Stimulated activated CD4-positive, alpha-beta T cell treated with anti-CD3 and anti-CD28 coated beads, Interleukin-4, amount 100 ng/mL, for 1 hour (primary cell): ENCODE measurements around the gene SNX27.

ENCODE experiments used
- DNase-seq: peaks from one replicate; pipeline ENCODE4 v3.0.0-alpha.2; 2020

Gene SNX27

DNA sequence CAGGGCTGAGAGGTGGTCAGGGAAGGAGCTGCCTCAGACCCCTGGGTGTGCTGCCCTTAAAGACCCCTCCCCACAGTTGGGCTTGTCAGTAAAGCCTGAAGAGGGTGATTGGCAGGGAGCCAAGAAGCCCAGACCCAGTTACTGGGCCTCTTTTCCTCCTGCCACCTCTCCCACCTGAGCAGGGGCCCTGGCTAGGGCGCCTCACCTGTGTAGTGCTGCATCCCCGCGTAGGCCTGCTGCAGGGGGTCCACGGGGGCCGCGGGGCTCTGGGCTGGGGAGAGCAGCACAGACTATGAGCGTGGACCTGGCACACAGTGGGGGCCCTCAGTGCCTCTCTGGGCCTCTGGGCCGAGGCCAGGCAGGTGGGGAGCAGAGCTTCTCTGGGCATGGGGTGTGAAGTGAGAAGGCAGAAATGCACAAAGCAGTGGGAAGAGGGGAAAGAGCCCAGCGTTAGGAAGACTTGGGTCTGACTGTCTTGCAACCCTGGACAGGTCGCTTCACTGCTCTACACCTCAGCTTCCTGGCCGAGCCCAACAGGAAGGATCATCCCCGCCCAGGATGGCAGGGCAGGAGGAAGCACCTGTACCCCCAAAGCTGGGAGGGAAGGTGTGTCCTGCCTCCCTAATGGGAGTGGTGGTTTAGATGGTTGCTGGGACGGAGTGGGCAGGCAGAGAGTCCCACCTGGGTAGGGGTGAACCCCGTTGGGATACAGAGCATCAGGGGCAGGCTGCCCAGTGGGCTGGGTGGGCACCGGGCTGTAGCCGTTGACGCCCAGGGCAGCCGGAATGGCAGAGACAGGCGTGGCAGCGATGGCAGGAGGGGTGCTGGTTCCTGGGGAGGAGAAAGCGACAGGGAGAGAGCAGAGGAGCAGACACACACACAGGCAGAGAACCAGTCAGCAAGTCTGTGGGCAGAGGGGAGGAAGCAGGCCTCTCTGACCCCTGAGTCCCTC is 94.9 kb downstream of the SNX27 start:
- DNase-seq: no peak

DNA sequence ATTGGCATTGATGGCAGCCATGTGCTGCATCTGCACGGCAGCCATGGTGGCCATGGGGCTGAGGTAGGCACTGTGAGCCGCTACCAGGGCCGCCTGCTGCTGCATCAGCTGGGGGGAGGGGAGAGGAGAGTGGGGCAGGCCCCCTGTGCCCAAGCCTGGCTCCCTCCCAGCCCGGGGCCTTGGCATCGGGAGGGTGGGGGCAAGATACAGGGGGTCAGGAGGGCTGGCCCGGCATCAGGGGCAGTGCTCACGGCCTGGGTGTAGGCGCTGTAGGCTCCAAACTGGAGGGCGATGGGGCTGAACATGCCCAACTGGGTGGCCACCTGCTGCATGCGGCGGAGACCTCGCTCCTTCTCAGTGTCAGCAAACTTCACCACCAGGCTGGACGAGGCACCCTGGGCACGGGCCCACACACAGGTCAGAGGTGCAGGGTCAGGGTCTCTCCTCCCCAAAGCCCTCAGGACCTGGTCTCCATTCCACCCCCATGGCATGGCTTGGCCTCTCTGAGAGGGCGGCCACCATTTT is 95.8 kb downstream of the SNX27 start:
- no peak for DNase-seq

DNA sequence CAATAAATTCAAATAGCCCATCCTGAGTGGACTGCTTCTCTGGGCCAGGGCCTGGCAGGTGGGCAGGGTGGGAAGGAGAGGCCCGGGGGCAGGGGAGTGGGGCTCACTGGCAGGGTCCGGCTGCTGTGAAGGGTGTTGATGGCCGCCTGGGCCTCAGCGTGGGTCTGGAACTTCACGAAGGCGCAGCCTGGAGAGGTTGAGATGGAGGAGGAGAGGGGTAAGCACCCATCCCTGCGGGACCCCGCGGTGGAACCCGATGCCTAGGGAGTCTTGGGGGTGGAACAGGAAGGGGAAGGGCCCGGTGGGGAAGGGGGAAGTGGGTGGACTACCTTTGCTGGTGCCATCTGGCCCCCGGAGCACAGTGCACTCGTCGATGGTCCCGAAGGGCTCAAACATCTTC is 97.0 kb downstream of the SNX27 start:
- DNase-seq: no peak

DNA sequence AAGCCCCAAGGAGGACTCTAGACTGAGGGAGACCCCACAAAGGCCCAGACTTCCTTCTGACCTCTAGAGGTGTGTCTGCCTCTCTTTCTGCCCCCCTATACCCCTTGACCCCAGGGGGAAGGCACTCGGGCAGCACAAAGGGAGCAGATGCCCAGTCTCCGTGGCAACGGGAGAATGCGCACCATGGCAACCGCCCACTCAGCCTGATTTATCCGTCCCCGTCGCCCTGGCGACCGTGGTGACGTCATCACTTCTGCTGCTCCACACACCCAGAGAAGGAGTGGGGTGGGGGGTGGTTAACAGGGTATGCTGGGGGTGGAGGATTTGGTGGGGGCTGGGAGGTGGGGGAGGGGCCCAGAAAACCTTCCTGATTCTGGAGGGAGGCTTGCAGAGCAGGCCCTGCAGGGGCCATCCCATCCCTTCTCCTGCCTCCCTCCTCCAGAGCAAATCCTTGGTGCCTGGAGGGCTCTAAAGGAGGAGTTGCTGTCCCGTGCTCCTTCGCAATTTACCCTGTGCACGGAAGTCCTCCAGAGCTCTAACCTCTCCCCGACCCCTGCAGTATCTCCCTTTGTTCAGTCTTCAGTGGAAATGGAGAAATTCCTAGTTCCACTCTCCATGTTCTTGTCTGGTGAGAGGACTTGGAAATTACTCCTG is 98.5 kb downstream of the SNX27 start:
- DNase-seq: peak; percentile 33

DNA sequence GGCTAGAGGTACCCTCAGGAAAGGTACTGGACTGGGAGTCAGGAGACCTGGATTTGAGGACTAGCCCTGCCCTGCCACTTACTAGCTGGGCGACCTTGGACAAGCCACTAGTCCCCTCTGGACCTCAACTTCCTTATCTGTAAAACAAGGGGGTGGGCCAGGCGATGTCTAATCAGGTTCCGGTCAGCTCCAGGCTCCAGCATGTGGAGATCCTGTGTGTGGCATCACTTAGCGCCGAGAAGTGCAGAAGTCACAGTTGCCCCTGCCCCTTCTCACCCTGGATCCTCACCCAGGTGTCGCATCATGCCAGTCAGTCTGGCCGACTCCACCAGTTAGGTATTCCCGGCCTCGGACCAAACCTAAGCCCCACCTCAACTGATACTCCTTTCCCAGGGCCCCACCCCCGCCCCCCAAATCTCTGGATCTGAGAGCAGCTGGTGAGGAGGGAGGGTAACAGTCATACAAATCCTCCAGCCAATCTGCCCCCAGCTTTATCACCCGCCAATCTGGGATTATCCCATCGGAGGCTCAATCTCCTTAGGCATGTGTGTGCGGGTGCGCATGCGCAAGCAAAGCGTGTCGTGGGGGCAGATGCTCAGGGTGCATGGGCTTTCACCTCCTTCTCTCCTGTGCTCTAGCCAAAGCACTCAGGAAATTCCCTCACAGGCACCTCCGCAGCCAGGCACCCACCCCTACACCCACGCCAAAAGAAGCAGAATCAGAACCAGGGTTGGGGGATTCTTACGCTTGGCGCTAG is 99.4 kb downstream of the SNX27 start:
- DNase-seq: no peak

DNA sequence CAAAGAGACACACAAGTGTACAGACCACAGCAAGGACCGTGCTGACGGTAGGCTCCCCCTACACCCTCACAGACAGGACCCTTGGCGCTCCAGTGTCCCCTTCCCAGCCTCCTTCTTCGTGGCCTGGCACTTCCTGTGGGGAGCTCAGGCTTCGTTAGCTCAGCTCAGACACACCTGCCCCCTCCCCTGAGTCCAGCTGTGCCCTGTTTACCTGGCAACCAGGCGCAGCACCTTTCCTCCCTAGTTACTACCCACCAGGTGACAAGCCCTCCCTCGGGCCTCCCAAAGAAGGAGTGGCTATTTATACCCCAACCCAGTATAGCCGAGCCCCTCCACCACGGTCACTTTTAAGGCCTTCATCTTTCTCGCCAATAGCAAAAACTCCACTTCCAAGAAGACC is 100.1 kb downstream of the SNX27 start:
- no peak for DNase-seq

DNA sequence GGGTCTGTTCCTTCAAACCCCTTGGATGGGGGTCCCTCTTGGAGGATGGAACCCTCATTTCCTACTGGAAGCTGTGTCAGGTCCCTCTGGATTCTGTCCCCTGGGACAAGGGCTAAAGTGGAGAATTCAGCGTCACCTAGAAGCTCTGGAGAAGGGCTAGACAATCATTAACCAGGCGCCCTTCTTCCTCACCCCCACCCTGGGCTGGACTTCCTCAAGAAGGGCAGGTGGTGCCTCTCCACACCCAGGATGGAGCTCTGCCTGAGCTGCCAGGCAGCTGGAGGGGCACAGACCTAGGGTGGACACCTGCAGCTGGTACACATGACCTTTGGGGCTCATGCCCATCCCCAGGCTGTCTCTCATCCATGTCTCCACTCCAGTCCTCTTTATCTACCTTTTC is 101.2 kb downstream of the SNX27 start:
- no peak for DNase-seq

- DNase-seq: no peak
Observed at GRCh38 chr1:151713874-151714273, 102.0 kb downstream of the SNX27 start.

DNA sequence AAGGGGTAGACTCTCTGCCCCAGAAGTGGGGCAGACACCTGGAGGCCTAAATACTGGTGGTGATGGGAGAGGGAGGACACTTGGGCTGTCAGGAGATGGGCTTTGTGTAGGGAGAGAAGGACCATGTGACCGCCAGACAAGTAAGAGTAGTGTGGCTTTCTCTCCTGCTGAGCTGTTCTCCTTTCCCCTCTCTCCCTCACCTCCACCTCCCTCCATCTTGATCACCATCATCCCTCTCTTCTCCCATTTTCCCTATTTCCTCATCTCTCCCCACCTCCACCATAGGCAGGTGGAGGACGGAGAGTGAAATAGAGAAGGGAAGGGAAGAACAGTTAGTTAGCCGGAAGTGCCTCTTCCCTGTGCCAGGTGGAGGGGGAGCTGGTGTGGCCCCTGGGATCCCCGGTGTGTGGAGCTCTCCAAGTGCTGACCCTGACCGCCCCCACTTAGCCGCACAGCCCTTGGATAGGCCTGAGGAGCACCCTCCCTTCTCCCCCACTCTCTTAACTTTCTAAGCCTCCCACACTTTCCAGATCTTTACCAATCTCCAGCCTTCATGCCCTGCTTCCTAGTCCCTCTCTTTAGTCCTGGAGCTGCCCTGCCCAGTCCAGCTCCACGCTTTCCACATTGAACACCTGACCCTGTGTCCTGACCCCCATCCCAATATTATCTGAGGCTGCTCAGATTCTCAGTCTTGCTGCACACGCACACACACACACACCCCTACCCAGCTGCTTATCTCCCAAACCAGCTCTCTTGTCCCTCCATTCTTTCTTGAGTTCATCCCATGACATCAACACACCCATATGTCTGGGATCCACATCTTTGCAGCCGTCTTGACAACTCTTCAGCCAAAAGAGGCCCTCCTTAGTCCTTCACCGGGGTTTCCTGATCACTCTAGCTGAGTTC is 103.2 kb downstream of the SNX27 start:
- no peak for DNase-seq

GRCh38 chr1:151715726-151716404 is 104.0 kb downstream of the SNX27 start:
- no peak for DNase-seq

GRCh38 chr1:151716405-151716762 is 104.5 kb downstream of the SNX27 start:
- DNase-seq: no peak

- DNase-seq: peak; percentile 21
Observed at GRCh38 chr1:151716771-151717631, 105.2 kb downstream of the SNX27 start, which contains the start of gene CELF3. Gene CELF3, minus strand, starts transcription at chr1:151716803. Its CDS starts 783 bp downstream, at chr1:151716020.

DNA sequence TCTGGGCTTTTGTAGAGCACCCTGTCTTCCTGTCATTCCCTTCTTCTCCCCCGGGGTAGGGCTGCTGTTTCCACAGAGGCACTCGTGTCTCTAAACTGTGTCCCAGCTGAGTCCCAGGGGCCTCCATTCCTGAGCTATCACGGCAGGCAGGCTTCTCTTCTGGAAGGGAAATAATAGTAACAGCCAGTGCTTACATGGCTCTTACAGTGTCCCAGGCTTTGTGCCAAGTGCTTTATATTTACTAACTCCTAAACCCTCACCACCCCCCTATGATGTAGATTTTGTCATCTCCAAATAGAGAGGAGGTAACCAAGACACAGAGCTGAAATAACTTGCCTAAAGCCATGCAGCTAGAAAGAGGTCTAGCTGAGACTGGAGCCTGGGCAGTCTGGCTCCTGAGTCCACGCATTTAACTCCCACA is 106.2 kb downstream of the SNX27 start:
- no peak for DNase-seq

GRCh38 chr1:151718666-151719065 is 106.8 kb downstream of the SNX27 start:
- no peak for DNase-seq

DNA sequence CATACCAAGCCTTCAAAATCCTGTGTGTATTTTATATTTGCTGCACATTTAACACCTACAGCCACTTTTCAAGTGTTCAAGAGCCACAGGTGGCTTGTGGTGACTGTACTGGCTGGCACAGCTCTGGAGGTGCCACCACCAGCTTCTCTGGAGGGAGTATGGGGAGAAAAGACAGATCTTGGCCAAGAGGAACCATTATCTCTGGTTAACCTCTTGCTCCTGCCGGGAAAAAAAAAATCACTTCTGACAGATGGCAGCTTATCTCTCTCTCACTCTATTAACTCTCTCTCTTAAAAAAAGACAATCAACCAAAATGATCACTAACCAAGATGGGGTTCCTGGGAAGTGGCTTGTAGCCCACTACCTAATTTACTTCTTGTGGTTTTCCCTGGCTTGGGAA is 108.3 kb downstream of the SNX27 start:
- no peak for DNase-seq

GRCh38 chr1:151720554-151720953 is 108.7 kb downstream of the SNX27 start:
- DNase-seq: no peak

DNA sequence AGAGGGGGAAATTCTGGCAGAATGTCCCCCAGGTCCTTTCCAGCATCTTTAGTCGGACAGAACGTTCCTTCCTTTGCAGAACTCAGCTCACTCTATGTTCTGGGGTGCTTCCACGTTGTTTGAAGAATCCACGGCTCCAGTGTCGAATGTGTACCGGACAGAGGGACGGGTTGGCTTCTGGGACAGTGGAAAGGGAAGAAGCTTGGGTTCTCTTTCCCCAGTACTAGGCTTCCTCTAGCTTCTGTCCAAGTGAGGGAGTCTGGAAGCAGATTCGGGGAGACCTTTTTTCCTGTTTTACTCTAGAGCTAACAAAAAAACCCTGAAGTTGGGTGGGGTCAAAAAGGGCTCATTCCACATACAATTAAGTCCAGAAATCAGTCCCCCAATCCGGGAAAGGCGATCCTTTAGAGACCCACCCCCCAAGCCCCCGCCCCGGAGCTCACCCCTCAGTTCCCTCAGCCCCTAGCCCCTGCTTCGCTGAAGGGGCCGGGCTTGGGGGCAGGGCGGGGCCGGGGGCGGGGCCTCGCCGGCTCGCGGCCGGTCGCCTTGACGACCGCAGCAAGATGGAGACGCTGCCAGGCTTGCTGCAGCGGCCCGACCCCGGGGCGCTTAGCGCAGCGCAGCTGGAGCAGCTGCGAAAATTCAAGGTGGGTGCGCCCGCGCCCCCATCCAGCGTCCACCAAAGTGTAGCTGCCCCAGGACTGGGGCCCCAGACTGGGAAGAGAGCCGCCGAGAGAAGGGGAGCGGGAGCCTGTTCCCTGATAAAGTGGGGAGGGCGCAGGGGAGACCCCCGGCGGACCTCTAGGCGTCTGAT is 109.3 kb downstream of the SNX27 start, which contains the start of gene RIIAD1:
Gene RIIAD1 (plus strand): TSS at position 549 of the 814 bp plus-strand sequence. CDS start 15 bp downstream, at position 564.
- DNase-seq: peak; percentile 38

GRCh38 chr1:151721788-151722510 is 110.1 kb downstream of the SNX27 start:
- DNase-seq: no peak
